MM.1S (cell line): ENCODE data around the gene E4F1.

ENCODE experiments used
- CTCF ChIP-seq: fragments of 300-600 bp; sonication (generic); IDR thresholded peaks from 2 replicates; pipeline ENCODE4 v1.5.1; 2016; ENCODE audit warnings: antibody characterized with exemption, low read length, mixed read lengths
- EZH2 ChIP-seq: fragments of 300-600 bp; sonication (generic); optimal IDR thresholded peaks from 2 replicates; pipeline ENCODE3; 2017; ENCODE audit warnings: low read depth, mild to moderate bottlenecking, antibody characterized with exemption, low read length, mixed read lengths
- EZH2phosphoT487 ChIP-seq: fragments of 300-600 bp; sonication (generic); IDR thresholded peaks from 2 replicates; pipeline ENCODE4 v1.6.1; 2018; ENCODE audit warnings: antibody characterized with exemption, low read length

GRCh38 chr16:2231016-2231931 lies 7.9 kb downstream of the E4F1 start:
- TF ChIP-seq CTCF = no peak
- no peak for TF ChIP-seq EZH2phosphoT487
- TF ChIP-seq EZH2 = no peak
